Measurements from ENCODE around the gene TTLL4. TPM values are rescaled to one million over a fixed set of nuclear protein-coding genes. Genes with fewer than 3 reads are reported as not detected.

Gene TTLL4
- polyA plus RNA-seq, 2 of the 4 experiments (the other 2 are of a cell fraction) = 25.0 to 26.2 TPM

- Histone ChIP-seq H3K4me3 (no peak overlapping the region), H3K27ac (peak overlapping the region in 1 of 2 experiments; percentile 72; a peak in 3 of 6 replicates), H3K4me2 (peak overlapping the region; percentile 82; the same call in 2 of the 3 replicates), H3K4me1 (peaks cover 39% of the 10 kb centered on the region), H3K9me3 (peaks cover 3% of the 10 kb centered on the region)
- 71% methylated on average over 2 of the region's 2 CpGs for WGBS (ENCODE audit: missing lambda C conversion rate)
- ChIA-PET CTCF (interaction anchor here (1.2 to 4.1 kb wide), 4 partner anchors 11 to 115 kb away, joined by 3 to 28 read pairs (median 10); partner anchors contain the start of gene TTLL4), POLR2A (no interaction called here)
- DNase-seq (ENCODE audit: low read depth in 1 of 2, low spot score in 1 of 2) = no peak
- ATAC-seq = no peak
- TF ChIP-seq FOSL2 (IDR thresholded peaks at IDR 0.05) = no peak
- no peak for TF ChIP-seq FOSL2 (CRISPR knock-in tag; IDR thresholded peaks at IDR 0.05)
- no peak for TF ChIP-seq CTCF (IDR thresholded peaks at IDR 0.05)
- TF ChIP-seq JUNB (IDR thresholded peaks at IDR 0.05) = no peak
- TF ChIP-seq HOXB5 (CRISPR knock-in tag; IDR thresholded peaks at IDR 0.05) = no peak
- TF ChIP-seq MAFK (IDR thresholded peaks at IDR 0.05; ENCODE audit: partially characterized antibody) = no peak
- TF ChIP-seq HMGXB4 (CRISPR knock-in tag; IDR thresholded peaks at IDR 0.05; ENCODE audit: borderline replicate concordance) = no peak
- FAIRE-seq = no peak
Measured at GRCh38 chr2:218732761-218733158, 22.1 kb downstream of the TTLL4 start.

GRCh38 chr2:218733171-218734021 lies 22.8 kb downstream of the TTLL4 start:
- WGBS (ENCODE audit: missing lambda C conversion rate) = 85% methylated on average over 6 of the region's 6 CpGs
- no peak for FAIRE-seq
- Histone ChIP-seq H3K9me3 (no peaks in the 10 kb centered on the region), H3K4me2 (peak overlapping the region; percentile 21), H3K27ac (peak overlapping the region in 1 of 2 experiments; percentile 72; a peak in 3 of 6 replicates), H3K4me1 (peaks cover 39% of the 10 kb centered on the region), H3K4me3 (no peak overlapping the region)
- POLR2A ChIA-PET = no interaction called here
- peak; percentile 10 to 51 for DNase-seq (ENCODE audit: low read depth in 1 of 2, low spot score in 1 of 2)
- CTCF ChIA-PET = interaction anchor here (1.6 to 4.1 kb wide), 3 partner anchors 10 to 115 kb away, joined by 9 to 28 read pairs (median 10); no protein-coding TSS in a partner anchor
- 0 out of 2 replicates have a peak, but pooled peaks have one; percentile 16 for TF ChIP-seq MAX (IDR thresholded peaks at IDR 0.05)
- TF ChIP-seq RFX5 (IDR thresholded peaks at IDR 0.05) = no peak
- TF ChIP-seq ATOH8 (CRISPR knock-in tag; IDR thresholded peaks at IDR 0.05; ENCODE audit: low read depth) = no peak
- peak in 1 of 2 experiments; percentile 81; a peak in 3 of 4 replicates for TF ChIP-seq CEBPB (IDR thresholded peaks at IDR 0.05)
- peak in 1 of 2 experiments; percentile 50; a peak in 2 of 6 replicates for ATAC-seq

GRCh38 chr2:218734190-218734975 lies 23.7 kb downstream of the TTLL4 start:
- TF ChIP-seq ELK1 (IDR thresholded peaks at IDR 0.05; ENCODE audit: low read depth, low read length) (no peak), EHF (CRISPR knock-in tag; IDR thresholded peaks at IDR 0.05) (no peak), CBX2 (IDR thresholded peaks at IDR 0.05; ENCODE audit: borderline replicate concordance, low read depth) (no peak), KDM5A (IDR thresholded peaks at IDR 0.05) (no peak), CHD4 (IDR thresholded peaks at IDR 0.05; ENCODE audit: borderline replicate concordance) (no peak), TFCP2L1 (CRISPR knock-in tag; IDR thresholded peaks at IDR 0.05) (no peak), HEYL (CRISPR knock-in tag; IDR thresholded peaks at IDR 0.05) (no peak), FOSB (CRISPR knock-in tag; IDR thresholded peaks at IDR 0.05) (no peak), ZFP36 (IDR thresholded peaks at IDR 0.05; ENCODE audit: borderline replicate concordance, partially characterized antibody) (no peak), ZSCAN20 (CRISPR knock-in tag; IDR thresholded peaks at IDR 0.05) (no peak)
- CTCF ChIA-PET = interaction anchor here (1.6 kb wide), 1 partner anchor 114 kb away, joined by 10 read pairs; no protein-coding TSS in a partner anchor
- peak overlapping the region; percentile 21; the same call in 1 of the 3 replicates for H3K4me2 ChIP-seq
- no peaks in the 10 kb centered on the region for H3K9me3 ChIP-seq
- no peak overlapping the region for H3K4me3 ChIP-seq
- DNase-seq (ENCODE audit: low read depth in 1 of 2, low spot score in 1 of 2) (no peak), ATAC-seq (no peak), FAIRE-seq (no peak)
- peaks cover 39% of the 10 kb centered on the region for H3K4me1 ChIP-seq
- H3K27ac ChIP-seq = peak overlapping the region in 1 of 2 experiments; percentile 31; a peak in 1 of 6 replicates
- POLR2A ChIA-PET = no interaction called here
- 91% methylated on average over 8 of the region's 8 CpGs for WGBS (ENCODE audit: missing lambda C conversion rate)
